ENCODE measurements around the gene NOL8. TPM values are rescaled to one million over a fixed set of nuclear protein-coding genes. Genes with fewer than 3 reads are reported as not detected.

The NOL8 gene
- total RNA-seq, 1 experiment from 2014 or later: 48.2 TPM

DNA sequence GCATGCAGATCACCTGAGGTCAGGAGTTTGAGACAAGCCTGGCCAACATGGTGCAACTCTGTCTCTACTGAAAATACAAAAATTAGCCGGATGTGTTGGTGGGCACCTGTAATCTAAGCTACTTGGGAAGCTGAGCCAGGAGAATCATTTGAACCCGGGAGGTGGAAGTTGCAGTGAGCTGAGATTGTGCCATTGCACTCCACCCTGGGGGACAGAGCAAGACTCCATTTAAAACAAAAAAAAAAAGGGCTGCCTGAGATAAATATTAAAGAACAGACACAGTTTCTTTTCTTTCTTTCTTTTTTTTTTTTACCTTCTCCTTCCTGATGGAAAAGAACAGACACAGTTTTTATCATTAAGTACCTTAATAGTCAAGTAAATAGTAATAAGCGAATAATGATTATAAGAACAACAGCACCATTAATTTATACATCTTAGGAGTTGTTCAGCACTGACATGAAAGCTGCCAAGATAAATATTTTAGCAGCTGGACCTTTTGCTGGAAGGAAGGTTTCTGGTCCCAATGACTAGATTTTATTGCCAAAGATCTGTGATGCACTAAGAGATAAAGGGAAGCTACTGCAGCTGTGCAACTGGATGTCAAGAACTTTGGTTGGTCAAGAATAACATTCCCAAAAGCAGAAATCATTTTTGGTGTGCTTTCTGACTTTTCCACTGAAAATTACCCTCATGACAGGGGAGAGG lies 7.6 kb upstream of the NOL8 start:
- no peak for ATAC-seq
- H3K9me2 ChIP-seq (ENCODE audit: insufficient read depth): no peaks in the 10 kb centered on the region
- intact Hi-C loops (cut with micrococcal nuclease): no loop called here
- H3K27me3 ChIP-seq (ENCODE audit: insufficient read depth, low read length): no peaks in the 10 kb centered on the region
- no peak overlapping the region for H3K27ac ChIP-seq (ENCODE audit: low read depth, low read length)
- H3K4me3 ChIP-seq (replicated peaks in 1 of 2; ENCODE audit: low read depth in 1 of 2, low read length in 2 of 2): no peak overlapping the region
- no peaks in the 10 kb centered on the region for H3K4me1 ChIP-seq (ENCODE audit: control insufficient read depth in 1 of 2, insufficient read depth in 2 of 2, low read length in 2 of 2)
- 0 out of 2 replicates have a peak, but pooled peaks cover 4% of the 10 kb centered on the region for H4K20me1 ChIP-seq (ENCODE audit: insufficient read depth)
- H3K36me3 ChIP-seq (ENCODE audit: control insufficient read depth in 1 of 2, insufficient read depth in 2 of 2, low read length in 2 of 2): no peaks in the 10 kb centered on the region
- BruUV-seq (replicated peaks): no TSS peak
- POLR2A ChIA-PET: no interaction called here
- H3K9me3 ChIP-seq (ENCODE audit: control insufficient read depth in 1 of 2, insufficient read depth in 1 of 2, low read depth in 1 of 2, low read length in 2 of 2): no peaks in the 10 kb centered on the region
- TF ChIP-seq SRF (IDR thresholded peaks at IDR 0.05; ENCODE audit: low read depth) (no peak), ZNF274 (IDR thresholded peaks at IDR 0.05; ENCODE audit: low read depth, low read length) (no peak), ZFX (IDR thresholded peaks at IDR 0.05) (no peak), RAD21 (IDR thresholded peaks at IDR 0.05; ENCODE audit: low read depth) (no peak), FOSL1 (IDR thresholded peaks at IDR 0.05; ENCODE audit: low read depth) (no peak), EZH2 (IDR thresholded peaks at IDR 0.05) (no peak), POLR2AphosphoS5 (IDR thresholded peaks at IDR 0.05; ENCODE audit: low read depth, low read length) (no peak), SIN3A (IDR thresholded peaks at IDR 0.05; ENCODE audit: low read depth) (no peak), EGR1 (IDR thresholded peaks at IDR 0.05; ENCODE audit: low read depth) (no peak)
- TF ChIP-seq, protein P1, sequence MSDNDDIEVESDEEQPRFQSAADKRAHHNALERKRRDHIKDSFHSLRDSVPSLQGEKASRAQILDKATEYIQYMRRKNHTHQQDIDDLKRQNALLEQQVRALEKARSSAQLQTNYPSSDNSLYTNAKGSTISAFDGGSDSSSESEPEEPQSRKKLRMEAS (IDR thresholded peaks at IDR 0.05): no peak
- TF ChIP-seq, protein P2, sequence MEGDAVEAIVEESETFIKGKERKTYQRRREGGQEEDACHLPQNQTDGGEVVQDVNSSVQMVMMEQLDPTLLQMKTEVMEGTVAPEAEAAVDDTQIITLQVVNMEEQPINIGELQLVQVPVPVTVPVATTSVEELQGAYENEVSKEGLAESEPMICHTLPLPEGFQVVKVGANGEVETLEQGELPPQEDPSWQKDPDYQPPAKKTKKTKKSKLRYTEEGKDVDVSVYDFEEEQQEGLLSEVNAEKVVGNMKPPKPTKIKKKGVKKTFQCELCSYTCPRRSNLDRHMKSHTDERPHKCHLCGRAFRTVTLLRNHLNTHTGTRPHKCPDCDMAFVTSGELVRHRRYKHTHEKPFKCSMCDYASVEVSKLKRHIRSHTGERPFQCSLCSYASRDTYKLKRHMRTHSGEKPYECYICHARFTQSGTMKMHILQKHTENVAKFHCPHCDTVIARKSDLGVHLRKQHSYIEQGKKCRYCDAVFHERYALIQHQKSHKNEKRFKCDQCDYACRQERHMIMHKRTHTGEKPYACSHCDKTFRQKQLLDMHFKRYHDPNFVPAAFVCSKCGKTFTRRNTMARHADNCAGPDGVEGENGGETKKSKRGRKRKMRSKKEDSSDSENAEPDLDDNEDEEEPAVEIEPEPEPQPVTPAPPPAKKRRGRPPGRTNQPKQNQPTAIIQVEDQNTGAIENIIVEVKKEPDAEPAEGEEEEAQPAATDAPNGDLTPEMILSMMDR (IDR thresholded peaks at IDR 0.05 in 2 of 3, conservative IDR thresholded peaks at IDR 0.05 in 1 of 3; ENCODE audit: borderline replicate concordance in 1 of 3, insufficient read depth in 1 of 3, low read depth in 2 of 3, low read length in 2 of 3): no peak
- no peak overlapping the region for H3K4me2 ChIP-seq (ENCODE audit: low read length)
- CTCF ChIA-PET: no interaction called here
- no peak overlapping the region for H2AFZ ChIP-seq (ENCODE audit: low read depth, low read length, poor library complexity, severe bottlenecking)
- no peak for DNase-seq (ENCODE audit: low read depth, low spot score)
- no peak overlapping the region for H3K9ac ChIP-seq (ENCODE audit: low read length)
- H3K79me2 ChIP-seq (ENCODE audit: insufficient read depth, low read length): no peaks in the 10 kb centered on the region
- RAD21 ChIA-PET (ENCODE audit: low non-redundant PET in 1 of 2, low total read pairs in 2 of 2, uncharacterized antibody in 2 of 2, unreplicated experiment in 2 of 2): no interaction called here

All from HCT116 (cell line).